ENCODE data around the gene DELE1. TPM values are rescaled to one million over a fixed set of nuclear protein-coding genes. Genes with fewer than 3 reads are reported as not detected.

DELE1 gene
- polyA plus RNA-seq, 1 donor from 2014 or later, result 49.6 TPM

- no peak overlapping the region for H3K27ac ChIP-seq (ENCODE audit: low read length)
Measured at GRCh38 chr5:141941779-141942178, 18.1 kb downstream of the DELE1 start.

GRCh38 chr5:141942185-141942857 lies 18.6 kb downstream of the DELE1 start:
- peak overlapping the region; percentile 15 for H3K4me2 ChIP-seq (ENCODE audit: low read length)
- H3K79me2 ChIP-seq (replicated peaks; ENCODE audit: insufficient read depth, low read length), result no peaks in the 10 kb centered on the region
- H3K27me3 ChIP-seq (ENCODE audit: insufficient read depth, low read depth, low read length), result no peaks in the 10 kb centered on the region
- H2AFZ ChIP-seq (ENCODE audit: low read depth, low read length), result no peak overlapping the region
- TF ChIP-seq REST (IDR thresholded peaks at IDR 0.05; ENCODE audit: borderline replicate concordance), result no peak
- TF ChIP-seq MXI1 (conservative IDR thresholded peaks at IDR 0.05; ENCODE audit: poor library complexity, severe bottlenecking), result no peak
- TF ChIP-seq SMC3 (conservative IDR thresholded peaks at IDR 0.05; ENCODE audit: poor library complexity), result no peak
- TF ChIP-seq EP300 (conservative IDR thresholded peaks at IDR 0.05; ENCODE audit: poor library complexity, severe bottlenecking), result peak; percentile 75
- no peaks in the 10 kb centered on the region for H3K36me3 ChIP-seq (ENCODE audit: insufficient read depth, low read length)
- H3K9ac ChIP-seq (ENCODE audit: low read length), result no peak overlapping the region
- no peaks in the 10 kb centered on the region for H3K9me2 ChIP-seq (ENCODE audit: insufficient read depth, low read length)
- H4K20me1 ChIP-seq (ENCODE audit: insufficient read depth), result no peaks in the 10 kb centered on the region
- H3F3A ChIP-seq (ENCODE audit: insufficient read depth, low read length, poor library complexity, severe bottlenecking), result no peaks in the 10 kb centered on the region
- no peaks in the 10 kb centered on the region for H3K9me3 ChIP-seq (ENCODE audit: low read length)
- peak overlapping the region; percentile 21 for H3K27ac ChIP-seq (ENCODE audit: low read length)
- peak overlapping the region; percentile 14 for H3K4me3 ChIP-seq (ENCODE audit: low read length)

More at GRCh38 chr5:141941779-141942178, 18.1 kb downstream of the DELE1 start:
- no peaks in the 10 kb centered on the region for H3K9me2 ChIP-seq (ENCODE audit: insufficient read depth, low read length)
- H3K4me3 ChIP-seq (ENCODE audit: low read length), result no peak overlapping the region
- no peak overlapping the region for H3K9ac ChIP-seq (ENCODE audit: low read length)
- H3K36me3 ChIP-seq (ENCODE audit: insufficient read depth, low read length), result no peaks in the 10 kb centered on the region
- no peaks in the 10 kb centered on the region for H3F3A ChIP-seq (ENCODE audit: insufficient read depth, low read length, poor library complexity, severe bottlenecking)
- H3K4me2 ChIP-seq (ENCODE audit: low read length), result no peak overlapping the region
- TF ChIP-seq RAD21 (conservative IDR thresholded peaks at IDR 0.05) (no peak), POLR2AphosphoS5 (IDR thresholded peaks at IDR 0.05) (no peak), EP300 (conservative IDR thresholded peaks at IDR 0.05; ENCODE audit: poor library complexity, severe bottlenecking) (no peak), TAF1 (IDR thresholded peaks at IDR 0.05; ENCODE audit: low read depth) (no peak), SMC3 (conservative IDR thresholded peaks at IDR 0.05; ENCODE audit: poor library complexity) (no peak), CTCF (IDR thresholded peaks at IDR 0.05; ENCODE audit: poor library complexity, severe bottlenecking) (no peak), EZH2 (IDR thresholded peaks at IDR 0.05; ENCODE audit: borderline replicate concordance, insufficient read depth, low read length, poor library complexity, severe bottlenecking) (no peak), REST (IDR thresholded peaks at IDR 0.05; ENCODE audit: borderline replicate concordance) (no peak), MXI1 (conservative IDR thresholded peaks at IDR 0.05; ENCODE audit: poor library complexity, severe bottlenecking) (no peak)
- H3K9me3 ChIP-seq (ENCODE audit: low read length), result no peaks in the 10 kb centered on the region
- H2AFZ ChIP-seq (ENCODE audit: low read depth, low read length), result no peak overlapping the region
- H3K27me3 ChIP-seq (ENCODE audit: insufficient read depth, low read depth, low read length), result no peaks in the 10 kb centered on the region
- H4K20me1 ChIP-seq (ENCODE audit: insufficient read depth), result no peaks in the 10 kb centered on the region
- no peaks in the 10 kb centered on the region for H3K79me2 ChIP-seq (replicated peaks; ENCODE audit: insufficient read depth, low read length)

Data from neural cell (in vitro differentiated cells).